Measurements from ENCODE around the gene NVL.

The NVL gene

GRCh38 chr1:224177356-224177999, 152.5 kb downstream of the NVL start:
- no peaks in the 10 kb centered on the region for H4K20me1 ChIP-seq (ENCODE audit: insufficient read depth, low read length)

More at GRCh38 chr1:224177356-224177999, 152.5 kb downstream of the NVL start:
- DNase-seq (no peak), ATAC-seq (ENCODE audit: insufficient read depth, low read depth) (no peak)
- H3K79me2 ChIP-seq (ENCODE audit: insufficient read depth, low read length) = no peaks in the 10 kb centered on the region
- H3K36me3 ChIP-seq (ENCODE audit: insufficient read depth, low read length) = no peaks in the 10 kb centered on the region
- H3K27ac ChIP-seq (ENCODE audit: low read length) = no peak overlapping the region
- H3K4me3 ChIP-seq (ENCODE audit: low read depth in 1 of 2, low read length in 2 of 2) = no peak overlapping the region
- H2AFZ ChIP-seq (ENCODE audit: low read depth, low read length) = no peak overlapping the region
- no peak overlapping the region for H3K9ac ChIP-seq (ENCODE audit: low read depth, low read length)
- H3K4me1 ChIP-seq (ENCODE audit: insufficient read depth, low read length) = peaks cover 7% of the 10 kb centered on the region
- no peak overlapping the region for H3K4me2 ChIP-seq (ENCODE audit: insufficient read depth, low read length)
- H3K27me3 ChIP-seq (ENCODE audit: insufficient read depth, low read length, poor library complexity) = no peaks in the 10 kb centered on the region
- no peaks in the 10 kb centered on the region for H3K9me3 ChIP-seq (ENCODE audit: insufficient read depth, low read length, severe bottlenecking)
- TF ChIP-seq CTCF (IDR thresholded peaks at IDR 0.05; ENCODE audit: borderline replicate concordance, extremely low read depth, low read length, poor library complexity, severe bottlenecking) = no peak
- TF ChIP-seq EZH2 (IDR thresholded peaks at IDR 0.05; ENCODE audit: borderline replicate concordance, low read depth, low read length, severe bottlenecking) = no peak

Measured in DND-41 (cell line).